ENCODE data around the gene NIBAN1. TPM values are rescaled to one million over a fixed set of nuclear protein-coding genes. Genes with fewer than 3 reads are reported as not detected.

NIBAN1 gene
- total RNA-seq, 1 donor from 2014 or later, result 248 TPM

- Histone ChIP-seq H3K36me3 (no peaks in the 10 kb centered on the region), H3K4me1 (peaks cover 11% of the 10 kb centered on the region), H3K27me3 (ENCODE audit: low read depth) (no peaks in the 10 kb centered on the region), H3K9me3 (replicated peaks) (no peaks in the 10 kb centered on the region), H3K27ac (replicated peaks) (no peak overlapping the region), H3K4me3 (no peak overlapping the region)
- no peak for DNase-seq
- intact Hi-C loops (cut with micrococcal nuclease), result loop anchor here (2.0 kb wide), 1 partner anchor 174 kb away; no protein-coding TSS in a partner anchor
- no peak for TF ChIP-seq CTCF (IDR thresholded peaks at IDR 0.05; ENCODE audit: borderline replicate concordance)
Measured at GRCh38 chr1:184980726-184981125, 6.4 kb upstream of the NIBAN1 start.

GRCh38 chr1:184975208-184975870, 1.0 kb upstream of the NIBAN1 start:
- H3K27ac ChIP-seq (replicated peaks), result peak overlapping the region; percentile 95
- H3K4me3 ChIP-seq, result peak overlapping the region; percentile 91
- DNase-seq, result no peak
- H3K36me3 ChIP-seq, result no peaks in the 10 kb centered on the region
- H3K4me1 ChIP-seq, result peaks cover 41% of the 10 kb centered on the region
- no peaks in the 10 kb centered on the region for H3K27me3 ChIP-seq (ENCODE audit: low read depth)
- no peak for TF ChIP-seq CTCF (IDR thresholded peaks at IDR 0.05; ENCODE audit: borderline replicate concordance)
- intact Hi-C loops (cut with micrococcal nuclease), result no loop called here
- H3K9me3 ChIP-seq (replicated peaks), result no peaks in the 10 kb centered on the region

- H3K36me3 ChIP-seq, result no peaks in the 10 kb centered on the region
- no peaks in the 10 kb centered on the region for H3K9me3 ChIP-seq (replicated peaks)
- H3K27me3 ChIP-seq (ENCODE audit: low read depth), result no peaks in the 10 kb centered on the region
- peak overlapping the region; percentile 95 for H3K27ac ChIP-seq (replicated peaks)
- intact Hi-C loops (cut with micrococcal nuclease), result no loop called here
- H3K4me3 ChIP-seq, result peak overlapping the region; percentile 91
- no peak for DNase-seq
- peaks cover 47% of the 10 kb centered on the region for H3K4me1 ChIP-seq
- no peak for TF ChIP-seq CTCF (IDR thresholded peaks at IDR 0.05; ENCODE audit: borderline replicate concordance)
Measured at GRCh38 chr1:184974837-184975115, 468 bp upstream of the NIBAN1 start.

GRCh38 chr1:184973272-184974055, 844 bp downstream of the NIBAN1 start:
- Histone ChIP-seq H3K36me3 (no peaks in the 10 kb centered on the region), H3K9me3 (replicated peaks) (no peaks in the 10 kb centered on the region), H3K4me1 (peaks cover 59% of the 10 kb centered on the region), H3K27me3 (ENCODE audit: low read depth) (no peaks in the 10 kb centered on the region), H3K4me3 (peak overlapping the region; percentile 91), H3K27ac (replicated peaks) (peak overlapping the region; percentile 95)
- DNase-seq, result peak; percentile 59
- no peak for TF ChIP-seq CTCF (IDR thresholded peaks at IDR 0.05; ENCODE audit: borderline replicate concordance)
- intact Hi-C loops (cut with micrococcal nuclease), result no loop called here

- Histone ChIP-seq H3K4me1 (peaks cover 65% of the 10 kb centered on the region), H3K27me3 (ENCODE audit: low read depth) (no peaks in the 10 kb centered on the region), H3K36me3 (no peaks in the 10 kb centered on the region), H3K9me3 (replicated peaks) (no peaks in the 10 kb centered on the region), H3K4me3 (peak overlapping the region; percentile 91), H3K27ac (replicated peaks) (peak overlapping the region; percentile 95)
- no peak for DNase-seq
- no peak for TF ChIP-seq CTCF (IDR thresholded peaks at IDR 0.05; ENCODE audit: borderline replicate concordance)
- intact Hi-C loops (cut with micrococcal nuclease), result no loop called here
Measured at GRCh38 chr1:184972315-184973055, 1.8 kb downstream of the NIBAN1 start.
